Measurements from ENCODE around the gene TOM1L2.

DNA sequence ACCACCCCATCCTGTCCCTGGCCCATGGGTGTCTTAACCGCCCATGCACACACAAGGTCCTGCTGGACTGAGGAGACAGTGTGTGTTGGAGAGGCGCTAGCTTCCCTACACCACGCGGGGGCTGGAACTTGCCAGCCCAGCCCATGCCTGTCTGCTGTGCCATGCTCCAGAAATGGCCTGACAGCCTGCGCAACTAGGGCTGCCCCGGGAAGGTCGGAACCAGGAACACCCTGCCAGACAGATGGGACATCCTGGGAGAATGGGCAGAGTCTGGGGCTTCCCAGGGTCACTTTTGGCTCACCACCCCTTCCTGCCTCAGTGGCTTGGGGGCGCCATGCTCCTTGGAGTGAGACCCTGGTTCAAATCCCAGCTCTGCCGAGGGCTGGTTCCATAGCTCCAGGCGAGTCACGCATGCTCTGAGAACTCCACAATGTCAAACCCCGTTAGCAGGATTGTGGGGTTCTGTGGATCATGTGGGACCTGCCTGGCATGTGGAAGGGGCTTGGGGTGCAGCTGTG, 171.6 kb downstream of the TOM1L2 start:
- TF ChIP-seq CTCF (IDR thresholded peaks at IDR 0.05 in 4 of 5, conservative IDR thresholded peaks at IDR 0.05 in 1 of 5) (no peak), POLR2A (IDR thresholded peaks at IDR 0.05) (no peak)
